HEK293 (cell line): ENCODE results near the gene DCTN2.

Experiments
- GFI1B ChIP-seq: fragments of 450-650 bp; formaldehyde crosslinking; IDR thresholded peaks from 2 replicates; pipeline ENCODE4 v1.5.1; 2016; ENCODE audit warnings: missing biosample characterization, missing genetic modification characterization
- GLI4 ChIP-seq: fragments of 450-650 bp; formaldehyde crosslinking; IDR thresholded peaks from 2 replicates; pipeline ENCODE4 v1.5.1; 2016; ENCODE audit warnings: missing biosample characterization, missing genetic modification characterization
- SALL2 ChIP-seq: fragments of 450-650 bp; formaldehyde crosslinking; IDR thresholded peaks from 2 replicates; pipeline ENCODE4 v1.5.0; 2017; ENCODE audit warnings: missing biosample characterization, mild to moderate bottlenecking, missing genetic modification characterization, borderline replicate concordance
- SCRT2 ChIP-seq: fragments of 450-650 bp; formaldehyde crosslinking; IDR thresholded peaks from 2 replicates; pipeline ENCODE4 v1.5.1; 2016; ENCODE audit warnings: missing biosample characterization, missing genetic modification characterization
- ZBTB1 ChIP-seq: fragments of 450-650 bp; formaldehyde crosslinking; IDR thresholded peaks from 2 replicates; pipeline ENCODE4 v1.5.1; 2016; ENCODE audit warnings: missing biosample characterization, missing genetic modification characterization
- ZEB2 ChIP-seq: fragments of 450-650 bp; formaldehyde crosslinking; IDR thresholded peaks from 2 replicates; pipeline ENCODE4 v1.5.1; 2016; ENCODE audit warnings: missing biosample characterization, missing genetic modification characterization
- ZNF121 ChIP-seq: fragments of 450-650 bp; formaldehyde crosslinking; IDR thresholded peaks from 2 replicates; pipeline ENCODE4 v1.5.1; 2016; ENCODE audit warnings: missing biosample characterization, missing genetic modification characterization
- ZNF155 ChIP-seq: fragments of 450-650 bp; formaldehyde crosslinking; IDR thresholded peaks from 2 replicates; pipeline ENCODE4 v1.5.1; 2016; ENCODE audit warnings: missing biosample characterization, missing genetic modification characterization
- ZNF292 ChIP-seq: fragments of 450-650 bp; formaldehyde crosslinking; IDR thresholded peaks from 2 replicates; pipeline ENCODE4 v1.5.1; 2016; ENCODE audit warnings: low read depth, missing biosample characterization, missing genetic modification characterization, borderline replicate concordance
- ZNF391 ChIP-seq: fragments of 450-650 bp; formaldehyde crosslinking; IDR thresholded peaks from 2 replicates; pipeline ENCODE4 v1.5.1; 2016; ENCODE audit warnings: low read depth, missing biosample characterization, missing genetic modification characterization, borderline replicate concordance
- ZNF514 ChIP-seq: fragments of 450-650 bp; formaldehyde crosslinking; IDR thresholded peaks from 2 replicates; pipeline ENCODE4 v1.5.1; 2016; ENCODE audit warnings: missing biosample characterization, missing genetic modification characterization
- ZNF544 ChIP-seq: fragments of 450-650 bp; formaldehyde crosslinking; IDR thresholded peaks from 2 replicates; pipeline ENCODE4 v1.5.0; 2017; ENCODE audit warnings: missing biosample characterization, missing genetic modification characterization
- ZNF654 ChIP-seq: fragments of 450-650 bp; formaldehyde crosslinking; IDR thresholded peaks from 2 replicates; pipeline ENCODE4 v1.5.1; 2016; ENCODE audit warnings: low read depth, missing biosample characterization, missing genetic modification characterization
- ZNF660 ChIP-seq: fragments of 450-650 bp; IDR thresholded peaks from 2 replicates; pipeline ENCODE4 v1.5.1; 2018; ENCODE audit warnings: missing biosample characterization, mild to moderate bottlenecking, missing genetic modification characterization
- ZNF777 ChIP-seq: fragments of 450-650 bp; formaldehyde crosslinking; IDR thresholded peaks from 2 replicates; pipeline ENCODE4 v1.5.1; 2017; ENCODE audit warnings: missing biosample characterization, missing genetic modification characterization, borderline replicate concordance
- ZNF791 ChIP-seq: fragments of 450-650 bp; formaldehyde crosslinking; IDR thresholded peaks from 2 replicates; pipeline ENCODE4 v1.5.1; 2016; ENCODE audit warnings: missing biosample characterization, missing genetic modification characterization
- ZSCAN23 ChIP-seq: fragments of 450-650 bp; formaldehyde crosslinking; IDR thresholded peaks from 2 replicates; pipeline ENCODE4 v1.5.1; 2016; ENCODE audit warnings: missing biosample characterization, missing genetic modification characterization
- ZXDB ChIP-seq: fragments of 450-650 bp; formaldehyde crosslinking; IDR thresholded peaks from 2 replicates; pipeline ENCODE4 v1.5.1; 2016; ENCODE audit warnings: missing biosample characterization, missing genetic modification characterization
- TF ChIP-seq, protein P1 (sequence below): fragments of 450-650 bp; formaldehyde crosslinking; conservative IDR thresholded peaks from 2 replicates; pipeline ENCODE4 v1.5.1; 2016; ENCODE audit warnings: low read depth, missing biosample characterization, missing genetic modification characterization
- TF ChIP-seq, protein P2 (sequence below): fragments of 450-650 bp; formaldehyde crosslinking; IDR thresholded peaks from 2 replicates; pipeline ENCODE4 v1.5.1; 2016; ENCODE audit warnings: missing biosample characterization, missing genetic modification characterization
- TF ChIP-seq, protein P3 (sequence below): fragments of 450-650 bp; formaldehyde crosslinking; optimal IDR thresholded peaks from 2 replicates; pipeline ENCODE3; 2016; ENCODE audit warnings: missing biosample characterization, mild to moderate bottlenecking, missing genetic modification characterization
- TF ChIP-seq, protein P4 (sequence below): fragments of 450-650 bp; formaldehyde crosslinking; IDR thresholded peaks from 2 replicates; pipeline ENCODE4 v1.5.1; 2016; ENCODE audit warnings: missing biosample characterization, missing genetic modification characterization
- TF ChIP-seq, protein P5 (sequence below): fragments of 450-650 bp; IDR thresholded peaks from 2 replicates; pipeline ENCODE4 v1.5.1; 2018; ENCODE audit warnings: missing biosample characterization, mild to moderate bottlenecking, missing genetic modification characterization
- TF ChIP-seq, protein P6 (sequence below): fragments of 450-650 bp; formaldehyde crosslinking; IDR thresholded peaks from 2 replicates; pipeline ENCODE4 v1.5.1; 2016; ENCODE audit warnings: missing biosample characterization, missing genetic modification characterization
- TF ChIP-seq, protein P7 (sequence below): fragments of 450-650 bp; formaldehyde crosslinking; IDR thresholded peaks from 2 replicates; pipeline ENCODE4 v1.5.1; 2016; ENCODE audit warnings: missing biosample characterization, missing genetic modification characterization, borderline replicate concordance
- TF ChIP-seq, protein P8 (sequence below): fragments of 450-650 bp; formaldehyde crosslinking; IDR thresholded peaks from 2 replicates; pipeline ENCODE4 v1.5.1; 2016; ENCODE audit warnings: missing biosample characterization, missing genetic modification characterization

DCTN2 gene

DNA sequence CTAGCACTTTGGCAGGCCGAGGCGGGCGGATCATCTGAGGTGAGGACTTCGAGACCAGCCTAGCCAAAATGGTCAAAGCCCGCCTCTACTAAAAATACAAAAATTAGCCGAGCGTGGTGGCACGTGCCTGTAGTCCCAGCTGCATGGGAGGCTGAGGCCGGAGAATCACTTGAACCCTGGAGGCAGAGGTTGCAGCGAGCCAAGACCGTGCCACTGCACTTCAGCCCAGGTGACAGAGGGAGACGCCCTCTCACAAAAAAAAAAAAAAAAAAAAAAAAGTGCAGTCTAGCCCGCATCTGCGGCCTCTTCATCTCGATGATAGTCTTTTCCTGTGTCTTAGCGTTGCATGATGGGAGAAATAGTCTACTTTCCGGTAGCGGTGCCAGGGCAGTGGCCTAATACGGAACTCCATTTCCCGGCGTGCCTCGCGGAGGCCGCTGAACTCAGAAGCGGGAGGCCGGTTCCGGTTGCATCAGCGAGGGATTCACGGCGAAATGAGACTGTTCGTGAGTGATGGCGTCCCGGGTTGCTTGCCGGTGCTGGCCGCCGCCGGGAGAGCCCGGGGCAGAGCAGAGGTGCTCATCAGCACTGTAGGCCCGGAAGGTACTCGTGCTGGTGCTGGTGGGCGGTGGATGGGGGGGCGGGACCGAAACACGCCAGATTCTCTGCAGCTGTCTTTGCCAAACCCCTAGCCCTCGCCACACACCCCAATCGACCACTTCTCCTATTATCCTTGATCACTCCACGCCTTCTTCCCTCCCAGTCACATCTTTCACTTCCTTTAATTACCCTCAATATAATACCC is 59.2 kb downstream of the DCTN2 start, which contains the start of gene MARS1 (continued):
- TF ChIP-seq, protein P1, sequence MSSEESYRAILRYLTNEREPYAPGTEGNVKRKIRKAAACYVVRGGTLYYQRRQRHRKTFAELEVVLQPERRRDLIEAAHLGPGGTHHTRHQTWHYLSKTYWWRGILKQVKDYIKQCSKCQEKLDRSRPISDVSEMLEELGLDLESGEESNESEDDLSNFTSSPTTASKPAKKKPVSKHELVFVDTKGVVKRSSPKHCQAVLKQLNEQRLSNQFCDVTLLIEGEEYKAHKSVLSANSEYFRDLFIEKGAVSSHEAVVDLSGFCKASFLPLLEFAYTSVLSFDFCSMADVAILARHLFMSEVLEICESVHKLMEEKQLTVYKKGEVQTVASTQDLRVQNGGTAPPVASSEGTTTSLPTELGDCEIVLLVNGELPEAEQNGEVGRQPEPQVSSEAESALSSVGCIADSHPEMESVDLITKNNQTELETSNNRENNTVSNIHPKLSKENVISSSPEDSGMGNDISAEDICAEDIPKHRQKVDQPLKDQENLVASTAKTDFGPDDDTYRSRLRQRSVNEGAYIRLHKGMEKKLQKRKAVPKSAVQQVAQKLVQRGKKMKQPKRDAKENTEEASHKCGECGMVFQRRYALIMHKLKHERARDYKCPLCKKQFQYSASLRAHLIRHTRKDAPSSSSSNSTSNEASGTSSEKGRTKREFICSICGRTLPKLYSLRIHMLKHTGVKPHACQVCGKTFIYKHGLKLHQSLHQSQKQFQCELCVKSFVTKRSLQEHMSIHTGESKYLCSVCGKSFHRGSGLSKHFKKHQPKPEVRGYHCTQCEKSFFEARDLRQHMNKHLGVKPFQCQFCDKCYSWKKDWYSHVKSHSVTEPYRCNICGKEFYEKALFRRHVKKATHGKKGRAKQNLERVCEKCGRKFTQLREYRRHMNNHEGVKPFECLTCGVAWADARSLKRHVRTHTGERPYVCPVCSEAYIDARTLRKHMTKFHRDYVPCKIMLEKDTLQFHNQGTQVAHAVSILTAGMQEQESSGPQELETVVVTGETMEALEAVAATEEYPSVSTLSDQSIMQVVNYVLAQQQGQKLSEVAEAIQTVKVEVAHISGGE: peak; percentile 88
- TF ChIP-seq, protein P2, sequence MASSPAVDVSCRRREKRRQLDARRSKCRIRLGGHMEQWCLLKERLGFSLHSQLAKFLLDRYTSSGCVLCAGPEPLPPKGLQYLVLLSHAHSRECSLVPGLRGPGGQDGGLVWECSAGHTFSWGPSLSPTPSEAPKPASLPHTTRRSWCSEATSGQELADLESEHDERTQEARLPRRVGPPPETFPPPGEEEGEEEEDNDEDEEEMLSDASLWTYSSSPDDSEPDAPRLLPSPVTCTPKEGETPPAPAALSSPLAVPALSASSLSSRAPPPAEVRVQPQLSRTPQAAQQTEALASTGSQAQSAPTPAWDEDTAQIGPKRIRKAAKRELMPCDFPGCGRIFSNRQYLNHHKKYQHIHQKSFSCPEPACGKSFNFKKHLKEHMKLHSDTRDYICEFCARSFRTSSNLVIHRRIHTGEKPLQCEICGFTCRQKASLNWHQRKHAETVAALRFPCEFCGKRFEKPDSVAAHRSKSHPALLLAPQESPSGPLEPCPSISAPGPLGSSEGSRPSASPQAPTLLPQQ (tag by site-specific recombination): peak; percentile 42; the same call in 1 of the 2 replicates
- TF ChIP-seq ZSCAN23 (tag by site-specific recombination) (no peak), ZNF292 (tag by site-specific recombination) (no peak), ZNF391 (tag by site-specific recombination) (no peak), ZEB2 (tag by site-specific recombination) (peak; percentile 89), ZXDB (tag by site-specific recombination) (peak; percentile 66; the same call in 1 of the 2 replicates), GFI1B (tag by site-specific recombination) (no peak), ZNF121 (no peak), ZNF544 (no peak), ZNF155 (no peak), ZNF654 (tag by site-specific recombination) (peak; percentile 50), ZNF777 (no peak), ZNF791 (tag by site-specific recombination) (no peak), ZNF660 (tag by site-specific recombination) (peak; percentile 61; the same call in 1 of the 2 replicates), SCRT2 (tag by site-specific recombination) (no peak), ZNF514 (tag by site-specific recombination) (no peak), GLI4 (no peak), SALL2 (no peak), ZBTB1 (tag by site-specific recombination) (no peak)
- TF ChIP-seq, protein P3, sequence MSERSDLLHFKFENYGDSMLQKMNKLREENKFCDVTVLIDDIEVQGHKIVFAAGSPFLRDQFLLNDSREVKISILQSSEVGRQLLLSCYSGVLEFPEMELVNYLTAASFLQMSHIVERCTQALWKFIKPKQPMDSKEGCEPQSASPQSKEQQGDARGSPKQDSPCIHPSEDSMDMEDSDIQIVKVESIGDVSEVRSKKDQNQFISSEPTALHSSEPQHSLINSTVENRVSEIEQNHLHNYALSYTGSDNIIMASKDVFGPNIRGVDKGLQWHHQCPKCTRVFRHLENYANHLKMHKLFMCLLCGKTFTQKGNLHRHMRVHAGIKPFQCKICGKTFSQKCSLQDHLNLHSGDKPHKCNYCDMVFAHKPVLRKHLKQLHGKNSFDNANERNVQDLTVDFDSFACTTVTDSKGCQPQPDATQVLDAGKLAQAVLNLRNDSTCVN (tag by site-specific recombination): peak; percentile 35
- TF ChIP-seq, protein P4, sequence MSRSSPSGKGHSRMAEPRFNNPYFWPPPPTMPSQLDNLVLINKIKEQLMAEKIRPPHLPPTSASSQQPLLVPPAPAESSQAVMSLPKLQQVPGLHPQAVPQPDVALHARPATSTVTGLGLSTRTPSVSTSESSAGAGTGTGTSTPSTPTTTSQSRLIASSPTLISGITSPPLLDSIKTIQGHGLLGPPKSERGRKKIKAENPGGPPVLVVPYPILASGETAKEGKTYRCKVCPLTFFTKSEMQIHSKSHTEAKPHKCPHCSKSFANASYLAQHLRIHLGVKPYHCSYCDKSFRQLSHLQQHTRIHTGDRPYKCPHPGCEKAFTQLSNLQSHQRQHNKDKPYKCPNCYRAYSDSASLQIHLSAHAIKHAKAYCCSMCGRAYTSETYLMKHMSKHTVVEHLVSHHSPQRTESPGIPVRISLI: peak; percentile 100
- TF ChIP-seq, protein P5, sequence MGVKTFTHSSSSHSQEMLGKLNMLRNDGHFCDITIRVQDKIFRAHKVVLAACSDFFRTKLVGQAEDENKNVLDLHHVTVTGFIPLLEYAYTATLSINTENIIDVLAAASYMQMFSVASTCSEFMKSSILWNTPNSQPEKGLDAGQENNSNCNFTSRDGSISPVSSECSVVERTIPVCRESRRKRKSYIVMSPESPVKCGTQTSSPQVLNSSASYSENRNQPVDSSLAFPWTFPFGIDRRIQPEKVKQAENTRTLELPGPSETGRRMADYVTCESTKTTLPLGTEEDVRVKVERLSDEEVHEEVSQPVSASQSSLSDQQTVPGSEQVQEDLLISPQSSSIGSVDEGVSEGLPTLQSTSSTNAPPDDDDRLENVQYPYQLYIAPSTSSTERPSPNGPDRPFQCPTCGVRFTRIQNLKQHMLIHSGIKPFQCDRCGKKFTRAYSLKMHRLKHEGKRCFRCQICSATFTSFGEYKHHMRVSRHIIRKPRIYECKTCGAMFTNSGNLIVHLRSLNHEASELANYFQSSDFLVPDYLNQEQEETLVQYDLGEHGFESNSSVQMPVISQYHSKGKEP (tag by site-specific recombination): no peak
- TF ChIP-seq, protein P6, sequence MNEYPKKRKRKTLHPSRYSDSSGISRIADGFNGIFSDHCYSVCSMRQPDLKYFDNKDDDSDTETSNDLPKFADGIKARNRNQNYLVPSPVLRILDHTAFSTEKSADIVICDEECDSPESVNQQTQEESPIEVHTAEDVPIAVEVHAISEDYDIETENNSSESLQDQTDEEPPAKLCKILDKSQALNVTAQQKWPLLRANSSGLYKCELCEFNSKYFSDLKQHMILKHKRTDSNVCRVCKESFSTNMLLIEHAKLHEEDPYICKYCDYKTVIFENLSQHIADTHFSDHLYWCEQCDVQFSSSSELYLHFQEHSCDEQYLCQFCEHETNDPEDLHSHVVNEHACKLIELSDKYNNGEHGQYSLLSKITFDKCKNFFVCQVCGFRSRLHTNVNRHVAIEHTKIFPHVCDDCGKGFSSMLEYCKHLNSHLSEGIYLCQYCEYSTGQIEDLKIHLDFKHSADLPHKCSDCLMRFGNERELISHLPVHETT: peak; percentile 72
- TF ChIP-seq, protein P7, sequence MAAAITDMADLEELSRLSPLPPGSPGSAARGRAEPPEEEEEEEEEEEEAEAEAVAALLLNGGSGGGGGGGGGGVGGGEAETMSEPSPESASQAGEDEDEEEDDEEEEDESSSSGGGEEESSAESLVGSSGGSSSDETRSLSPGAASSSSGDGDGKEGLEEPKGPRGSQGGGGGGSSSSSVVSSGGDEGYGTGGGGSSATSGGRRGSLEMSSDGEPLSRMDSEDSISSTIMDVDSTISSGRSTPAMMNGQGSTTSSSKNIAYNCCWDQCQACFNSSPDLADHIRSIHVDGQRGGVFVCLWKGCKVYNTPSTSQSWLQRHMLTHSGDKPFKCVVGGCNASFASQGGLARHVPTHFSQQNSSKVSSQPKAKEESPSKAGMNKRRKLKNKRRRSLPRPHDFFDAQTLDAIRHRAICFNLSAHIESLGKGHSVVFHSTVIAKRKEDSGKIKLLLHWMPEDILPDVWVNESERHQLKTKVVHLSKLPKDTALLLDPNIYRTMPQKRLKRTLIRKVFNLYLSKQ (tag by site-specific recombination): no peak
- TF ChIP-seq, protein P8, sequence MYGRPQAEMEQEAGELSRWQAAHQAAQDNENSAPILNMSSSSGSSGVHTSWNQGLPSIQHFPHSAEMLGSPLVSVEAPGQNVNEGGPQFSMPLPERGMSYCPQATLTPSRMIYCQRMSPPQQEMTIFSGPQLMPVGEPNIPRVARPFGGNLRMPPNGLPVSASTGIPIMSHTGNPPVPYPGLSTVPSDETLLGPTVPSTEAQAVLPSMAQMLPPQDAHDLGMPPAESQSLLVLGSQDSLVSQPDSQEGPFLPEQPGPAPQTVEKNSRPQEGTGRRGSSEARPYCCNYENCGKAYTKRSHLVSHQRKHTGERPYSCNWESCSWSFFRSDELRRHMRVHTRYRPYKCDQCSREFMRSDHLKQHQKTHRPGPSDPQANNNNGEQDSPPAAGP (tag by site-specific recombination): no peak; the same call in 1 of the 2 replicates
